GM06990 (cell line): Measurements from ENCODE around the gene LLGL1.
"Not testable (repeated sequence)": the region's sequence is repeated elsewhere in the genome, so short reads cannot be mapped to it uniquely, and the experiment has no call there.

Experiments
- DNase-seq: peaks from one replicate; pipeline ENCODE4 v3.0.0-alpha.2; 2011; ENCODE audit not compliant: insufficient read length; ENCODE audit errors: extremely low read depth
- H3K27me3 ChIP-seq: replicated peaks from 2 replicates; pipeline ENCODE4 v1.6.0; 2011; ENCODE audit warnings: low read length; ENCODE audit not compliant: control insufficient read depth, insufficient read depth
- H3K36me3 ChIP-seq: 2 replicates; pipeline ENCODE4 v1.5.1; 2011; ENCODE audit warnings: low read length; ENCODE audit not compliant: control insufficient read depth, insufficient read depth
- H3K4me3 ChIP-seq: replicated peaks from 2 replicates; pipeline ENCODE4 v1.5.1; 2011; ENCODE audit warnings: low read depth, mild to moderate bottlenecking, control low read depth, low read length
- CTCF ChIP-seq: IDR thresholded peaks from 2 replicates; pipeline ENCODE4 v1.5.1; 2011; ENCODE audit warnings: low read length, control low read depth, mild to moderate bottlenecking, inconsistent platforms; ENCODE audit not compliant: insufficient read depth, poor library complexity, severe bottlenecking

The LLGL1 gene

GRCh38 chr17:18208092-18208491, 17.3 kb upstream of the LLGL1 start:
- no peak for TF ChIP-seq CTCF
- Histone ChIP-seq H3K4me3 (no peak overlapping the region), H3K27me3 (no peaks in the 10 kb centered on the region), H3K36me3 (peaks cover 34% of the 10 kb centered on the region)
- DNase-seq = no peak

- no peak for TF ChIP-seq CTCF
- no peaks in the 10 kb centered on the region for H3K27me3 ChIP-seq
- no peak for DNase-seq
- peaks cover 8% of the 10 kb centered on the region for H3K36me3 ChIP-seq
- no peak overlapping the region for H3K4me3 ChIP-seq
Observed at GRCh38 chr17:18213666-18214270, 11.7 kb upstream of the LLGL1 start.

- H3K27me3 ChIP-seq, DNase-seq, H3K36me3 ChIP-seq, H3K4me3 ChIP-seq: not testable (repeated sequence)
Observed at GRCh38 chr17:18216906-18217305, 8.5 kb upstream of the LLGL1 start.

- DNase-seq = no peak
- H3K4me3 ChIP-seq = no peak overlapping the region
- no peaks in the 10 kb centered on the region for H3K36me3 ChIP-seq
- no peaks in the 10 kb centered on the region; the same call in 1 of the 2 replicates for H3K27me3 ChIP-seq
- peak; percentile 98 for TF ChIP-seq CTCF
Observed at GRCh38 chr17:18217412-18218015, 7.9 kb upstream of the LLGL1 start.

GRCh38 chr17:18218756-18219415, 6.5 kb upstream of the LLGL1 start:
- TF ChIP-seq CTCF = no peak
- no peaks in the 10 kb centered on the region; the same call in 1 of the 2 replicates for H3K27me3 ChIP-seq
- no peak for DNase-seq
- no peaks in the 10 kb centered on the region for H3K36me3 ChIP-seq
- H3K4me3 ChIP-seq = no peak overlapping the region

- H3K4me3 ChIP-seq = no peak overlapping the region
- H3K27me3 ChIP-seq = no peaks in the 10 kb centered on the region; the same call in 1 of the 2 replicates
- no peak for DNase-seq
- no peak for TF ChIP-seq CTCF
- H3K36me3 ChIP-seq = no peaks in the 10 kb centered on the region
Observed at GRCh38 chr17:18224053-18224386, 1.4 kb upstream of the LLGL1 start.
